Caco-2 (cell line): ENCODE measurements around the gene NUDT14. TPM values are rescaled to one million over a fixed set of nuclear protein-coding genes. Genes with fewer than 3 reads are reported as not detected.

Experiments used
- BruUV-seq: library from RNA; stranded (reverse); fragments of 400-500 nt; replicated peaks from 2 replicates; lab custom pipeline; 2021; lab: Mats Ljungman, UMichigan
- CTCF ChIA-PET: fragments of 300-600 bp; sonication (Branson Sonifier 250); formaldehyde crosslinking; loops from one replicate; lab custom pipeline; 2022; ENCODE audit warnings: antibody characterized with exemption; lab: Charles Lee
- POLR2A ChIA-PET: fragments of 300-600 bp; sonication (Branson Sonifier 250); formaldehyde crosslinking; loops from one replicate; lab custom pipeline; 2022; ENCODE audit warnings: antibody characterized with exemption; lab: Charles Lee
- DNase-seq, 2 experiments: peaks; one replicate each; pipeline versions ENCODE4 v3.0.0 to v3.0.0-alpha.2; 2020 to 2022
- H3K27me3 ChIP-seq: replicated peaks from 2 replicates; pipeline ENCODE4 v1.6.0; 2011; ENCODE audit warnings: low read length; ENCODE audit not compliant: control insufficient read depth, insufficient read depth
- H3K36me3 ChIP-seq: 2 replicates; pipeline ENCODE4 v1.5.1; 2011; ENCODE audit warnings: low read length; ENCODE audit not compliant: control insufficient read depth, insufficient read depth
- H3K4me1 ChIP-seq: fragments of 250-450 bp; sonication (Bioruptor Pico); 2 replicates; pipeline ENCODE4 v1.5.1; 2020; ENCODE audit warnings: mild to moderate bottlenecking
- H3K4me3 ChIP-seq: 2 replicates; pipeline ENCODE4 v1.5.1; 2011; ENCODE audit warnings: low read depth, mild to moderate bottlenecking, control low read depth, low read length
- H3K9me3 ChIP-seq: fragments of 250-450 bp; sonication (Bioruptor Pico); 2 replicates; pipeline ENCODE4 v1.5.1; 2020; ENCODE audit warnings: mild to moderate bottlenecking, moderate library complexity
- H3K27ac Mint-ChIP-seq: one replicate; pipeline ENCODE4 v1.8.0; 2022; ENCODE audit warnings: mixed read lengths; ENCODE audit not compliant: unreplicated experiment
- H3K27me3 Mint-ChIP-seq: one replicate; pipeline ENCODE4 v1.8.0; 2022; ENCODE audit warnings: mixed read lengths; ENCODE audit not compliant: insufficient read depth, unreplicated experiment
- H3K36me3 Mint-ChIP-seq: one replicate; pipeline ENCODE4 v1.8.0; 2022; ENCODE audit warnings: mild to moderate bottlenecking, mixed read lengths; ENCODE audit not compliant: insufficient read depth, unreplicated experiment
- H3K4me1 Mint-ChIP-seq: one replicate; pipeline ENCODE4 v1.8.0; 2022; ENCODE audit warnings: low read depth, mixed read lengths; ENCODE audit not compliant: unreplicated experiment
- H3K4me3 Mint-ChIP-seq: one replicate; pipeline ENCODE4 v1.8.0; 2022; ENCODE audit warnings: mild to moderate bottlenecking, moderate library complexity, mixed read lengths; ENCODE audit not compliant: unreplicated experiment
- H3K9me3 Mint-ChIP-seq: one replicate; pipeline ENCODE4 v1.8.0; 2022; ENCODE audit warnings: mixed read lengths; ENCODE audit not compliant: unreplicated experiment
- CTCF ChIP-seq, 2 experiments: fragments of 200-600 bp in 1 of 2; IDR thresholded peaks; 1 replicate in 1 of 2; 2 replicates in 1 of 2; pipeline versions ENCODE4 v1.5.1 to v1.8.0; 2011 to 2022; ENCODE audit warnings: antibody characterized with exemption in 1 of 2, control low read depth in 1 of 2, inconsistent platforms in 1 of 2, low read depth in 1 of 2, low read length in 1 of 2, mild to moderate bottlenecking in 1 of 2, moderate library complexity in 1 of 2; ENCODE audit not compliant: insufficient read depth in 1 of 2, severe bottlenecking in 1 of 2, unreplicated experiment in 1 of 2
- intact Hi-C: fragments of 100-400 bp; cut with micrococcal nuclease; formaldehyde crosslinking; loops from one replicate; pipeline ENCODE4 v1.10.0; 2022; ENCODE audit not compliant: unreplicated experiment
- total RNA-seq: library from RNA; stranded (reverse); gene quantifications from 2 replicates; pipeline ENCODE4 v1.2.3, GENCODE V29; 2022

The NUDT14 gene
- total RNA-seq, 1 experiment from 2014 or later = 63.4 TPM

GRCh38 chr14:105224845-105225570 lies 43.9 kb upstream of the NUDT14 start:
- Histone ChIP-seq H3K9me3 (no peaks in the 10 kb centered on the region), H3K36me3 (peaks cover 2% of the 10 kb centered on the region), H3K4me3 (no peak overlapping the region), H3K27me3 (no peaks in the 10 kb centered on the region), H3K4me1 (no peaks in the 10 kb centered on the region)
- no peak for DNase-seq
- TF ChIP-seq CTCF (IDR thresholded peaks at IDR 0.05; ENCODE audit: insufficient read depth in 1 of 2, low read depth in 1 of 2, low read length in 1 of 2, severe bottlenecking in 1 of 2, unreplicated experiment in 1 of 2) = no peak
- Mint-ChIP-seq H3K27ac (no peak overlapping the region), H3K4me3 (no peak overlapping the region), H3K4me1 (no peaks in the 10 kb centered on the region), H3K9me3 (no peaks in the 10 kb centered on the region), H3K36me3 (peaks cover 32% of the 10 kb centered on the region), H3K27me3 (no peaks in the 10 kb centered on the region)
- intact Hi-C loops = no loop called here
- CTCF ChIA-PET = interaction anchor here (1.3 kb wide), 1 partner anchor 127 kb away, joined by 4 read pairs; no protein-coding TSS in a partner anchor
- POLR2A ChIA-PET = interaction anchor here (0.6 kb wide), 1 partner anchor 56 kb away, joined by 3 read pairs; no protein-coding TSS in a partner anchor
- BruUV-seq = no TSS peak

GRCh38 chr14:105223770-105224544 lies 42.8 kb upstream of the NUDT14 start:
- H3K4me3 Mint-ChIP-seq = no peak overlapping the region
- intact Hi-C loops = no loop called here
- DNase-seq = no peak
- no TSS peak for BruUV-seq
- peaks cover 32% of the 10 kb centered on the region for H3K36me3 Mint-ChIP-seq
- no peaks in the 10 kb centered on the region for H3K27me3 ChIP-seq
- H3K9me3 Mint-ChIP-seq = no peaks in the 10 kb centered on the region
- no peak overlapping the region for H3K4me3 ChIP-seq
- H3K4me1 Mint-ChIP-seq = no peaks in the 10 kb centered on the region
- ChIA-PET POLR2A (no interaction called here), CTCF (interaction anchor here (1.0 kb wide), 1 partner anchor 128 kb away, joined by 3 read pairs; no protein-coding TSS in a partner anchor)
- peaks cover 2% of the 10 kb centered on the region for H3K36me3 ChIP-seq
- H3K27ac Mint-ChIP-seq = no peak overlapping the region
- no peaks in the 10 kb centered on the region for H3K27me3 Mint-ChIP-seq
- no peaks in the 10 kb centered on the region for H3K4me1 ChIP-seq
- TF ChIP-seq CTCF (IDR thresholded peaks at IDR 0.05; ENCODE audit: insufficient read depth in 1 of 2, low read depth in 1 of 2, low read length in 1 of 2, severe bottlenecking in 1 of 2, unreplicated experiment in 1 of 2) = no peak
- H3K9me3 ChIP-seq = no peaks in the 10 kb centered on the region

DNA sequence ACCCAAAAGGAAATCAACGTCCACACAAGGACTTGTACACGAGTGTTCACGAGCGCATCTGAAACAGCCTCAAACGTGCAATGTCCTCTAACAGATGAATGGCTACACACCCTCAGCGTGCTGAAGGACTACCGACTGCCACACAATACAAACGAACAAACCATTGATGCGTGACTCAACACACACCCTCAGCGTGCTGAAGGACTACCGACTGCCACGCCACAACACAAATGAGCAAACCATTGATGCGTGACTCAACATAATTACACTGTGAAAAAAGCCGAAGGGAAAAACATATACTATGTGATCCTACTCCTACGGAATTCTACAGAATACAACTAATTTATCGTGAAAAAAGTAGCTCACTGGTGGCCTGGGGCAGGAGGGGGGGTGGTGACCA lies 42.1 kb upstream of the NUDT14 start:
- Mint-ChIP-seq H3K4me1 (no peaks in the 10 kb centered on the region), H3K4me3 (no peak overlapping the region), H3K27me3 (no peaks in the 10 kb centered on the region), H3K27ac (no peak overlapping the region), H3K36me3 (peaks cover 37% of the 10 kb centered on the region), H3K9me3 (no peaks in the 10 kb centered on the region)
- BruUV-seq = no TSS peak
- no peak overlapping the region for H3K4me3 ChIP-seq
- H3K9me3 ChIP-seq = no peaks in the 10 kb centered on the region
- POLR2A ChIA-PET = no interaction called here
- TF ChIP-seq CTCF (IDR thresholded peaks at IDR 0.05; ENCODE audit: insufficient read depth in 1 of 2, low read depth in 1 of 2, low read length in 1 of 2, severe bottlenecking in 1 of 2, unreplicated experiment in 1 of 2) = no peak
- CTCF ChIA-PET = interaction anchor here (1.0 kb wide), 1 partner anchor 129 kb away, joined by 3 read pairs; no protein-coding TSS in a partner anchor
- DNase-seq = no peak
- H3K27me3 ChIP-seq = no peaks in the 10 kb centered on the region
- no peaks in the 10 kb centered on the region for H3K4me1 ChIP-seq
- peaks cover 2% of the 10 kb centered on the region for H3K36me3 ChIP-seq
- intact Hi-C loops = no loop called here
